Tibial artery (tissue), 4 donors: ENCODE results near the gene MUC5AC.

ENCODE experiments used
- DNase-seq, 2 donors: peaks; one replicate each; pipeline ENCODE4 v3.0.0-alpha.2; 2019
- H3K27ac ChIP-seq, 2 donors: fragments of 200-600 bp; sonication (generic) in 1 of 2; 1 replicate in 1 of 2; 2 replicates in 1 of 2; pipeline ENCODE4 v1.5.1; 2018 to 2019; ENCODE audit warnings: mild to moderate bottlenecking in 1 of 2
- H3K27me3 ChIP-seq, 2 donors: fragments of 200-600 bp; sonication (generic) in 1 of 2; one replicate each; pipeline versions ENCODE4 v1.5.1 to v1.6.0; 2016 to 2019
- H3K36me3 ChIP-seq, 3 donors: fragments of 200-600 bp; sonication (generic) in 2 of 3; one replicate each; pipeline ENCODE4 v1.5.1; 2016 to 2019; ENCODE audit warnings: mild to moderate bottlenecking in 2 of 3
- H3K4me1 ChIP-seq, 4 donors: fragments of 200-600 bp; sonication (generic) in 2 of 4; 1 replicate in 3 of 4; 2 replicates in 1 of 4; pipeline ENCODE4 v1.5.1; 2016 to 2019
- H3K4me3 ChIP-seq, 2 donors: fragments of 200-600 bp; sonication (generic) in 1 of 2; 1 replicate in 1 of 2; 2 replicates in 1 of 2; pipeline ENCODE4 v1.5.1; 2018 to 2019; ENCODE audit warnings: mild to moderate bottlenecking in 2 of 2
- H3K9me3 ChIP-seq, 3 donors: fragments of 200-600 bp; sonication (generic) in 1 of 3; one replicate each; pipeline ENCODE4 v1.5.1; 2016 to 2019
- CTCF ChIP-seq, 2 experiments: fragments of 200-600 bp in 1 of 2; fragments of 450-650 bp in 1 of 2; IDR thresholded peaks; one replicate each; pipeline ENCODE4 v1.5.1; 2017 to 2019; ENCODE audit warnings: antibody characterized with exemption in 2 of 2, mild to moderate bottlenecking in 1 of 2, moderate library complexity in 1 of 2
- intact Hi-C: fragments of 100-400 bp; cut with DNase I; formaldehyde crosslinking; loops from one replicate; pipeline ENCODE4 v1.15.0; 2023; ENCODE audit warnings: low total_unique reads

MUC5AC gene

DNA sequence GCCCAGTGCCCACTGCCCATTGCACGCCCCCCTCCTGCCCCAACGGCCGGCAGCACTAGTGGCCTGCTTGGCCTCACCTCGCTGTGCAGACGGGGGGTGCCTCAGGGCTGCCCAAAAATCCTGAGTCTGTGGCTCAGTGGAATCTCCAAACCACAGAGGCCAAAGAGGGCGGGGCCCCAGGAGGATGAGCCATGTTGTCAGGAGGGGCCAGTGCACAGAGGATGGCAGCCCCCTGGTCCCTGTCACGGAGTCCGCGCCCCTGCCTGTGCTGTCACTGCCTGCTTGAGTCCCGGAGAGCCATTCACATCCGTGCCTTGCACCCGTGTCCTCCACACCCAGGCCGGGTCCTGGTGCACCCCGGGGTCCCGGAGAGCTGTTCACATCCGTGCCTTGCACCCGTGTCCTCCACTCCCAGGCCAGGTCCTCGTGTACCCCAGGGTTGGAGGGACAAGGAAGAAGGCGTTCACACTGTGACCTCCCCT lies 36.4 kb upstream of the MUC5AC start:
- peaks cover 0 to 54% of the 10 kb centered on the region in 2 donors for H3K27me3 ChIP-seq

DNA sequence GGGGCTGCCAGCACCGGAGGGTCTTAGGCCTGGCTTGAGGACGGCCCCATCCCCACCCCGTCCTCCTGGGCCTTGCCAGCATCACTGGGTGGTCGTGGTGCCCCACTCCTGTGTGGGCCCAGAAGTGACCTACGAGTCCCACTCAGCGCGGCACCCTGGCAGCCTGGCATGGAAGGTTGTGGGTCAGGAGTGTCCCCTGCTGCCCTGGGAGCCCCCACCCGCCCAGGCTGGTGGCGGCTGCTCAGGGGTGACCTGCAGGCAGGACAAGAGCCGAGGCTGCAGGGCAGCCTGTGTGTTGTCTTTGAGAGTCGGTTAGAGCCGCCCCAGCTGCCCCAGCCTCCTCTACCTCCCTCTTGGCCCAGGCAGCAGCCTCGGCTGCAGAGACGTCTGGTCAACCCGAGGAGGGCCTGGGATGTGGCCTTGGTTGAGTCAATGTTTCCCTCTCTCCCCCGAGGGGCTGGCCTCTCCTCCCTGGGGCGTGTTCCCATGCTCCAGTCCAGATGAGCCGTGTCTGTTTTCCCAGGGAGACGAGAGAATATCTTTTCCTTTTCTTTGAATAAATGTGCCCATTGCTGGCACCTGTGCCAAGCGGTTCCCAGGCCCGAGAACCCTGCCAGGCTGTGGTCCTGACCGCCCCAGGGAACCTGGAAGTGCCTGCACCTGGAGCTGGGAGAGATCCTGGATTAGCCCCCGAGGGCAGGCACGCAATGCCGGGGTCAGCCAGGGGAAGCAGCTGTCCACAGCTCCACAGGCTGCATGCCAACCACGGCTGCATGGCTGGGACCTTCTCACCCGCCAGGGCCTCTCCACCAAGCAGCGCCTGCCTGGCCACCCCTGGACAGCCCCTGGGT lies 35.7 kb upstream of the MUC5AC start:
- no peaks in the 10 kb centered on the region for H3K4me1 ChIP-seq
- H3K4me3 ChIP-seq, result no peak overlapping the region
- H3K27ac ChIP-seq, result no peak overlapping the region
- H3K27me3 ChIP-seq, result peaks cover 0 to 61% of the 10 kb centered on the region in 2 donors
- peak; percentile 3 to 43 for DNase-seq
- no peaks in the 10 kb centered on the region for H3K9me3 ChIP-seq
- TF ChIP-seq CTCF (IDR thresholded peaks at IDR 0.05), result no peak
- no peaks in the 10 kb centered on the region for H3K36me3 ChIP-seq
- intact Hi-C loops, result no loop called here

More for the DNA sequence above, 36.4 kb upstream of the MUC5AC start:
- no peaks in the 10 kb centered on the region for H3K36me3 ChIP-seq
- DNase-seq, result peak; percentile 17 to 44
- H3K27ac ChIP-seq, result no peak overlapping the region
- no peaks in the 10 kb centered on the region for H3K4me1 ChIP-seq
- TF ChIP-seq CTCF (IDR thresholded peaks at IDR 0.05), result no peak
- intact Hi-C loops, result no loop called here
- H3K4me3 ChIP-seq, result no peak overlapping the region
- no peaks in the 10 kb centered on the region for H3K9me3 ChIP-seq

DNA sequence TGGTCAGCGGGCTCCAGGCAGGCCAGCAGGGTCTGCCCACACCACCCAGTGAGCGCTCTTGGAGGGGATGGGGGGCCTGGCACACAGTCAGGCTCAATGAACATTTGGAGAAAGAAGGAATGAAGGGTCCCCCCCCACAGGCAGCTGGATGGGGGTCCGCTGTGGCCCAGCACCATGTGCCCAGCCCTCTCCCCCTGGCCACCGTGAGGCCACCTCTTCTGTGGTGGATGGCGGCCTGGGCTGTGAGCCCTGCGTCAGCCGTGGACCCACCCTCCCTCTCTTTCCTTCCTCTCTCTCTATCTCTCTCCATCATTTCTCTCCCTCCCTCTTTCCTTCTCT lies 35.1 kb upstream of the MUC5AC start:
- intact Hi-C loops, result no loop called here
- no peak for TF ChIP-seq CTCF (IDR thresholded peaks at IDR 0.05)
- peaks cover 0 to 67% of the 10 kb centered on the region in 2 donors for H3K27me3 ChIP-seq

DNA sequence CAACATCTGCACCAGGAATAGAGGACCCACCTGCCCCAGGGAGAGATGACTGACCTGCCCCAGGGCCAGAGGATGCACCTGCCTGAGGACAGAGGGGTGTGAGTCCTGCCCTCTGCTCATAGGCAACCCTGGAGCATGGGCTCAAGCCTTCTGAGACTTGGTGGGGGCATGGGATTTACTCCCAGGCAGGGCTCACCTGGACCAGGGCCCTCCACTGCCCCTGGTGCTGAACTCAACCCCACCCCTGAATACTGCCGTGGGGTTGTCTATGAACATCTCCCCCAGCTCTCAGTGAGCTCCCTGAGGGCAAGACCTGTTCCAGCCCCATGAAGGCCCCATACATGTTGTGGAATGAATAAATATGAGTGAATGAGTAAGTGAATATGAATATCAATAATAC lies 33.8 kb upstream of the MUC5AC start:
- no peaks in the 10 kb centered on the region for H3K36me3 ChIP-seq
- intact Hi-C loops, result no loop called here
- H3K27me3 ChIP-seq, result peaks cover 0 to 70% of the 10 kb centered on the region in 2 donors
- peak in 1 of 2 donors; percentile 42 for DNase-seq
- no peak overlapping the region for H3K27ac ChIP-seq
- H3K4me3 ChIP-seq, result no peak overlapping the region
- H3K4me1 ChIP-seq, result no peaks in the 10 kb centered on the region
- no peak for TF ChIP-seq CTCF (IDR thresholded peaks at IDR 0.05)
- no peaks in the 10 kb centered on the region for H3K9me3 ChIP-seq

More for the DNA sequence above, 35.1 kb upstream of the MUC5AC start:
- H3K27ac ChIP-seq, result no peak overlapping the region
- no peak overlapping the region for H3K4me3 ChIP-seq
- no peaks in the 10 kb centered on the region for H3K9me3 ChIP-seq
- peak; percentile 11 to 29 for DNase-seq
- no peaks in the 10 kb centered on the region for H3K4me1 ChIP-seq
- H3K36me3 ChIP-seq, result no peaks in the 10 kb centered on the region

- Histone ChIP-seq H3K9me3 (no peaks in the 10 kb centered on the region), H3K27ac (no peak overlapping the region), H3K4me3 (no peak overlapping the region), H3K27me3 (peaks cover 0 to 70% of the 10 kb centered on the region in 2 donors), H3K36me3 (no peaks in the 10 kb centered on the region), H3K4me1 (no peaks in the 10 kb centered on the region)
- peak; percentile 13 to 39 for DNase-seq
- TF ChIP-seq CTCF (IDR thresholded peaks at IDR 0.05), result no peak
- intact Hi-C loops, result no loop called here
Observed at GRCh38 chr11:1125803-1126202, 31.9 kb upstream of the MUC5AC start.
